NCI-H748 (cell line): ENCODE data around the gene PLEKHG7.
"Not testable (repeated sequence)": the region's sequence is repeated elsewhere in the genome, so short reads cannot be mapped to it uniquely, and the experiment has no call there.

ENCODE experiments used
- DNase-seq: peaks from one replicate; lab custom pipeline; 2025; ENCODE audit not compliant: unreplicated experiment; lab: John Stamatoyannopoulos, UW

PLEKHG7 gene

GRCh38 chr12:92794356-92794755, 91.6 kb downstream of the PLEKHG7 start:
- DNase-seq, result not testable (repeated sequence)

DNA sequence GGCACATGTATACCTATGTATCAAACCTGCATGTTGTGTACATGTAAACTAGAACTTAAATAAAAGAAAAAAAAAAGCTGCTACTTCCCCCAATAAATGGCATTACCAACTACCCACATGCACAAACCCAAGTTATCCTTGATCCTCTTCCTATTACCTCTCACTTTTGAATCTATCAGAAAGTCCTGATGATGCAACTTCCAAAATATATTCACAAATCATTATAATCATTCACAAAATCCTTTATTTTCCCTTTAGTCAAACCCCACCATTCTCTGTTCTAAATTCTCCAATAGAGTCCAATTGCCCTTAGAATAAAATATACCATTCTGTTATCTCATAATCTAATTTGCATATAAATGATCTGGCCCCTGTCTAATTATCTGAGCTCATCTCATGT, 92.0 kb downstream of the PLEKHG7 start:
- no peak for DNase-seq

GRCh38 chr12:92796650-92797049, 93.9 kb downstream of the PLEKHG7 start:
- no peak for DNase-seq

GRCh38 chr12:92802906-92803305, 100.1 kb downstream of the PLEKHG7 start:
- DNase-seq, result no peak

DNA sequence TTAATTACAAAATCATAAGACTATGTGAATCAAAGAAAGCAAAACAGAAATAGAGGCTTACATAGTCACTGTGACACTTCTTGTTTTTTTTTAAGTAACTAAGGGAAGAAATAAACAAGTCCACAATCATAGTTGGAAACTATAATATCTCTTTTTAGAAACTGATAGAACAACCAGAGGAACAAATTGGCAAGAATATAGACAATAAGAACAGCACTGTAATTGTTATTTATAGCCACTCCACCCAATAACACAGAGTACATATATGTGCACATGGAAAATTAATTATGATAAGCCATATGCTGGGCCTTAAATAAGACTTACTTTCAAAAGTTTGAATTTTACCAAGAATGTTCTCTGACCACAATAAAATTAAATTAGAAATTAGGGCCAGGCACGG, 101.1 kb downstream of the PLEKHG7 start:
- DNase-seq, result no peak

DNA sequence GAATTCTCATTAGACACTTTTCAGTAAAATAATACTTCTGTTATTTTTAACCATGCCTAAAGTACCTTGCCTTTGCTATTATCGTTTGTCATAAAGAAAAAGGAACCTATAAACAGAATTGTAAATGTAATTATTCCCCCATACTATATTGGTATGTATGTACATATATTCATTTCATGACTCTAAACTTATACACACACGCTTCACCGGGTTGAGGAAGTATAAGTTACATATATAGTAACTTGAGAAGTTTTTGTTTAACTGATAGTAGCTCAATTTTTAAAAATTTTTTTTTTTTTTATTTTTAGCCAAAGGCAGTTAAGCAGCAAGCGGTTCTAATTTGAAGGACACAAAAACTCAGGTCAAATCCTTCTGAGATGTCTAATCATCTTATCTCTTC, 107.6 kb downstream of the PLEKHG7 start:
- DNase-seq, result no peak

- DNase-seq, result no peak
Observed at GRCh38 chr12:92814584-92814983, 111.8 kb downstream of the PLEKHG7 start.

DNA sequence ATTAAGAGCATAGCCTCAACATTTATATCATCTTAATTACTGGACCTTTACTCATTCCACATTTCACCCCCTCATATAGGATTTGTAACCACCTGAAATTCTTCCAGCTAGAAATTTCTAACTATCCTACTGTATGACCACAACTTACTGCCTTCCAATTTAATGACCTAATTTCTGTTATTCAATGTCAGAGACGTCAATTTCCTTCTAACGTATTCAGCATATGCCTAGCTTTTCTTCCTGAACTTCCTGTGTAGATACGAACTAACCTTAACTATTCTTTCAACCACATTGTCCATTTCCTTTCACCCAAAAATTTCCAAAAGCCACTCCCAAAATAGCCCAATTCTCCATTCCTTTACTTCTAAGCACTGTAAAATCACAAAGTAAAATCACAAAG, 118.4 kb downstream of the PLEKHG7 start:
- DNase-seq, result no peak
